Activated CD8-positive, alpha-beta memory T cell treated with anti-CD3 and anti-CD28 coated beads for 36 hours (primary cell): Measurements from ENCODE around the gene IL15. TPM values are rescaled to one million over a fixed set of nuclear protein-coding genes. Genes with fewer than 3 reads are reported as not detected.
"Not testable (repeated sequence)": the region's sequence is repeated elsewhere in the genome, so short reads cannot be mapped to it uniquely, and the experiment has no call there.

ENCODE experiments used
- CTCF ChIA-PET: fragments of 350-600 bp; sonication (Branson Sonifier 250); formaldehyde crosslinking; loops from one replicate; lab custom pipeline; 2021; ENCODE audit warnings: antibody characterized with exemption; lab: Charles Lee
- POLR2A ChIA-PET: fragments of 350-600 bp; sonication (Branson Sonifier 250); formaldehyde crosslinking; loops from one replicate; lab custom pipeline; 2021; ENCODE audit warnings: antibody characterized with exemption; lab: Charles Lee
- total RNA-seq, 2 experiments: library from RNA; stranded (reverse); gene quantifications; one replicate each; pipeline ENCODE4 v1.2.3, GENCODE V29; 2021

IL15 gene
- total RNA-seq, 2 experiments from 2014 or later: 0.65 to 0.92 TPM

GRCh38 chr4:141691247-141691646 is 54.9 kb downstream of the IL15 start:
- POLR2A ChIA-PET, CTCF ChIA-PET: not testable (repeated sequence)

- POLR2A ChIA-PET: no interaction called here
- CTCF ChIA-PET: no interaction called here
These were observed 55.7 kb downstream of the IL15 start for GRCh38 chr4:141692081-141692480.

GRCh38 chr4:141697116-141697515 is 60.7 kb downstream of the IL15 start:
- ChIA-PET POLR2A (no interaction called here), CTCF (no interaction called here)

GRCh38 chr4:141702472-141703182 is 66.2 kb downstream of the IL15 start:
- ChIA-PET POLR2A (no interaction called here), CTCF (no interaction called here)

- CTCF ChIA-PET: no interaction called here
- POLR2A ChIA-PET: no interaction called here
These were observed 67.1 kb downstream of the IL15 start for GRCh38 chr4:141703497-141703896.

- ChIA-PET CTCF (no interaction called here), POLR2A (no interaction called here)
These were observed 68.8 kb downstream of the IL15 start for GRCh38 chr4:141705048-141705746.

- CTCF ChIA-PET: no interaction called here
- POLR2A ChIA-PET: no interaction called here
These were observed 69.5 kb downstream of the IL15 start for GRCh38 chr4:141705747-141706377.

GRCh38 chr4:141706445-141706844 is 70.1 kb downstream of the IL15 start:
- CTCF ChIA-PET: no interaction called here

GRCh38 chr4:141711211-141711610 is 74.8 kb downstream of the IL15 start:
- POLR2A ChIA-PET: no interaction called here
- CTCF ChIA-PET: no interaction called here

More at GRCh38 chr4:141706445-141706844, 70.1 kb downstream of the IL15 start:
- POLR2A ChIA-PET: no interaction called here

GRCh38 chr4:141713185-141713584 is 76.8 kb downstream of the IL15 start:
- POLR2A ChIA-PET: no interaction called here
- CTCF ChIA-PET: no interaction called here

GRCh38 chr4:141713771-141714445 is 77.5 kb downstream of the IL15 start:
- CTCF ChIA-PET: no interaction called here

GRCh38 chr4:141719585-141719984 is 83.2 kb downstream of the IL15 start:
- ChIA-PET POLR2A (no interaction called here), CTCF (no interaction called here)

More at GRCh38 chr4:141713771-141714445, 77.5 kb downstream of the IL15 start:
- POLR2A ChIA-PET: no interaction called here

- CTCF ChIA-PET: no interaction called here
- POLR2A ChIA-PET: no interaction called here
These were observed 84.8 kb downstream of the IL15 start for GRCh38 chr4:141721174-141721573.

- POLR2A ChIA-PET: no interaction called here
- CTCF ChIA-PET: no interaction called here
These were observed 88.3 kb downstream of the IL15 start for GRCh38 chr4:141724646-141725045.

GRCh38 chr4:141727420-141727819 is 91.0 kb downstream of the IL15 start:
- ChIA-PET CTCF (no interaction called here), POLR2A (no interaction called here)

GRCh38 chr4:141730805-141731204 is 94.4 kb downstream of the IL15 start:
- POLR2A ChIA-PET: no interaction called here
- CTCF ChIA-PET: no interaction called here

GRCh38 chr4:141731481-141731880 is 95.1 kb downstream of the IL15 start:
- ChIA-PET CTCF (no interaction called here), POLR2A (no interaction called here)

GRCh38 chr4:141739636-141740035 is 103.3 kb downstream of the IL15 start:
- ChIA-PET CTCF (no interaction called here), POLR2A (no interaction called here)

- POLR2A ChIA-PET: no interaction called here
- CTCF ChIA-PET: no interaction called here
These were observed 109.6 kb downstream of the IL15 start for GRCh38 chr4:141746026-141746425.

- CTCF ChIA-PET, POLR2A ChIA-PET: not testable (repeated sequence)
These were observed 115.4 kb downstream of the IL15 start for GRCh38 chr4:141751806-141752205.
